ENCODE measurements around the gene EPHA4. TPM values are rescaled to one million over a fixed set of nuclear protein-coding genes. Genes with fewer than 3 reads are reported as not detected.

EPHA4 gene
- total RNA-seq, 1 experiment from 2014 or later, result 0.41 TPM

DNA sequence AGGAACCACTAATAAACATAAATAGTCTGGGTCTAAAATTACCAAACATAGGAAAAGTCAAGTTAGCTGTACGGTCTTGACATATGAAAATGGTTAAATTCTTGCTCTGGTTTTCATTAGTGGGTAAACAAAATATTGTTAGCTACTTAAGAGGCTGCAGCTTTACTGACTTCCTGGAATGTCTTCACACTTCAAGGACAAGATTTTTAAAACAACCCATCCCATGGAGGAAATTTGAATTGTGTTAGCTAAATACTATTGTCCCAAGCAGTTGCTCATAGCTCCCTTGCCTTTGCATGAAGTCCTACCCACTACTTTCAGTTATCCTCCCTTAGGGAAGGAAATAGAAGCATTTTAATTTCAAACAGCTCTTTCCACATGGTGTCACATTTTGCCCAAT lies 128.5 kb downstream of the EPHA4 start:
- no peak for DNase-seq (ENCODE audit: low spot score)

DNA sequence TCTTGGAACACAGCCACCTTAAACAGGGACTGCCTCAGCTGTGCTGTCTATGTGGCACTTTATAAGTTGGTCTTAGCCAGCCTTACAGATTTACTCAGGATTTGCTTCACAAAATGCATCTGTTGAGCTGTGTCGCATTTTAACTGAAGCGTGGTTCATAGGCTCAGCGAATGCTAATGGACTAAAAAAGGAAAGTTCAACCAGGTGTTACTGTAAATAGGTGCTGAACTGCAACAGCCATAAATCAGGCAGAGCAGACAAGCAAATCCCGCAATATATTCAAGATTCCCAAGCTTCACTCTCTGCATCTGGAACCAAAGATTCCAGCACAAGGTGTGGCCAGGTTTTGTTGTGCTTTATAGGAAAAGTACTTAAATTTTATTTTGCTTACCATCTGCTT lies 130.0 kb downstream of the EPHA4 start:
- no peak for DNase-seq (ENCODE audit: low spot score)

DNA sequence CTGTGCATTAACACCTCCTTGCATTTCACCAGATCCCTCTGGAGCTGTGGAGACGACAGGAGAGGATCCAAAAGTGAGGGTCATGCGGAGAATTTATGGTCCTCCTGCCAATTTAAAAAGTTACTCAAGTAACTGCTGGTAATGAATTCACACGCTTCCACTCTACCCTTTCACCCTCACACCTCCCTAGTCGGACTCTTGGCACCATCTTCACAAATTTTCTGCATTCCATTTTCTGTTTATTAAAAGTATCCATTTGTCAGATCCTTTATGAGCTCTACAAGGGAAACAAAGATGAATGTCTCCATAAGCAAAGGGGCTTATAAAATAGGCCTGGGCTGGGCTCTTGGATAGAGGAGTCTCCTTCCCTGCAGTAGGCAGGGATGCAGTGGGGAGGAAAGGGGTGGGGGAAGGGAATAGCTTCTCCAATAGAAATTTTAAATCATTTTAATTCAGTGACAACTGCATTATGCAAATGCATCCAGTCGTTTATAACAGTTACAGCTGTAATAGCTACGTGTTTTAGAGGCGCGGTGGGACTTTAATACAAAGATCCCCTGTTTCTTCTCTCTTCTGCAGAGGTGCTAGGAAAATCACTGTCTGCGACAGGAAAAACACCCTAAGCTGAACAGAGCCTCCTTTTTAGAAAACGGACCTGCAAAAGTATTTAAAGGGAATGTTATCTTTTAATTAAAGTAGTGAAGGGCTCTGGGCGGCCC lies 132.2 kb downstream of the EPHA4 start:
- no peak for DNase-seq (ENCODE audit: low spot score)

DNA sequence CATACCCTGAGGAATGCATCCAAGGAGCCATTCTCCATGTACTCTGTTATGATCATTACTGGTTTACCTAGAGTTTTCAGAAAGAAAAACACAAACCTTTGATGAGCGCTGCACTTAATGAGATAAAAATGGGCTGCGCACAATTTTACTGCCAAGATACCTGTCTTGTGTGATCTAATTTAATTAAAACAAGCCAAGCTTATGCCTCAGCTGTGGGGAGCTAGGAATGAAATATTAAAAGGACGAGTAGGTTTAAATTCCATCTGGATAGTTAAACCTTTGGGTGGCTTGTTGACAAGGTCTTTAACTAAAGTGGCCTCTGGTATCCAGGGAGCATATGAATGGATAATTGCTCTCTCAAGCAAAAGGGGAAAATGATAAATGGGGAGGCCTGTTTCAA lies 135.0 kb downstream of the EPHA4 start:
- DNase-seq (ENCODE audit: low spot score), result no peak

DNA sequence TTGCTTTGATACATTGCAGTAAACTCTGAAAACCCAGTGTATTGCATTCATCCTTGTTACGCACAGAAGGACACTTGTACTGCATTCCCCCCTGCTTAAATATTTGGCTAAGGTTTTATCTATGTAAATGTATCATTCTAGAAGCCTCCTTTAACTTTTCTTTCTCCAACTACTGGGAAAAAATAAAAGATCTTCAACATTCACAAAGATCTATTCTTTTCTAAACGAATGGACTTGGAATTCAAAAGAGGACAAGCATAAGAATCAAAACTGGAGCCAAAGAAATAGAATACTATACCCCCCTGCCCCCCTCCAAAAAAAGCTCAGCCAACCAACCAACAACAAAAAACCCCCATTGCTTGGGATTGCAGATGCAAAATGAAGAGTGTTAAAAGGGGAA lies 136.9 kb downstream of the EPHA4 start:
- DNase-seq (ENCODE audit: low spot score), result no peak

DNA sequence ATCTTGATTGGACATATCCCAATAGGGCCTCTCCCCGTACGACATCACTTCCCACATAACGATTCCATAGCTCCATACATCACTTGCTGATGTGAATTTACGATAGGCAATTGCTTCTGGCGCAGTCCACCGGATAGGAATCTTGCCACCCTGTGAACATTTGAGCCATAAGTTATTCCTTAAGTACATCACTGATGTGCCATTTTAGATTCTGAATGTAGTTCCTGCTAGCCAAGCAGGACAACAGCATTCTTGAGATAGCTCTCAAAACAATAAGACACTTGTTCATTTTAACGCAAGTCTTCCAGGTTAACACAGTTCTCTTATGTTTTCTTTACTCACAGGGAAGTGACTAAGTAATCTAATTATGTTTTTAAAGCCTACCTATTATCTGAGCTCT lies 138.0 kb downstream of the EPHA4 start:
- DNase-seq (ENCODE audit: low spot score), result no peak

DNA sequence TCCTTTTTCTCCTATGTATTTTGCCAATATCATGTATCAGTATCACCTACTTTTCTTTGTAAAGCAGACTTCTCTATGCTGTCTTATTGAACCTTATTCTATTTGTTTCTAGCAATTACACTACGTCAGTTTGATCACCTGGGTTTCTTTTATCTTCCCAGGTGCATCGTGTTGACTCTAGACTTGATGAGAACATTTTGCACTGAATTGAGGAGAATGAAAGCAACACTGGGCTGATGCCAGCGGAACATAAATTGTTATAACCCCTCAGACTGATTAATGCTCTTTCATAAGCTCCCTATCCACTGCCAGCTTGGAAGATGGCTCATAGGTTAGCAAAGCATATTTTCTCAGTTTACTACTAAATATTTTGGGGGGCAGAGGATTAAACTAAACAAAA lies 140.6 kb downstream of the EPHA4 start:
- DNase-seq (ENCODE audit: low spot score), result no peak

DNA sequence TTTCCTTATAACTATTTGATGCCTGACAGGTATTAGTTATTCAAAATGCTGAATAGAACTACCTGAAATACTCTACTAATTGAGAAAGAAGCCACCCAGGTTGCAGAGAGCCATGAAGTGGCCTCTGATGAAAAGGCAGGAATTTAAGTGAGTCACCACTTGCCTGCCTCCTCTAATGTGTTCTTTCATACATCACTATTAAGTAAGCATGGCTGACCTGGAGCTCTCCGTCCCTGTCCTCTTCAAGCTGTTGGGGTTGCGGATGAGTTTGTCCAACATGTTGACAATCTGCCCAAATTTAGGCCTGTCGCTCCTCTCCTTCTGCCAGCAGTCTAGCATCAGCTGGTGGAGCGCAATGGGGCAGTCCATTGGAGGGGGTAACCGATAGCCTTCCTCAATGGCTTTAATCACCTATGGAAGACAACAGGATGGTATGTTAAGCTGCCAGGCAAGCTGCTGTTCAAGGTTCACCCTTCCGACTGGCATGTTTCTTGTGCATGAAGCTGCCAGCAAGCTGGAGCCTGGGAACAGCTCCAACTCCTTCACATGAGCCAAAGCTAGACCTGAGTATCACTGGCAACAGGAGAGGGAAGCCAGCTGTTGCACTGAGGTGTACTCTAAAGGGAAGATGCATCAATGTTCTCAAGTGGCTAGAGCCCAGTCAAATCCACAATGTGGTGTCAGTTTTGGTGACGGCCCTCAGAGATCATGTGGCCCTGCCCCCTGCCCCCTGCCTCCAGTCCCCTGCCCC lies 142.2 kb downstream of the EPHA4 start:
- DNase-seq (ENCODE audit: low spot score), result no peak

DNA sequence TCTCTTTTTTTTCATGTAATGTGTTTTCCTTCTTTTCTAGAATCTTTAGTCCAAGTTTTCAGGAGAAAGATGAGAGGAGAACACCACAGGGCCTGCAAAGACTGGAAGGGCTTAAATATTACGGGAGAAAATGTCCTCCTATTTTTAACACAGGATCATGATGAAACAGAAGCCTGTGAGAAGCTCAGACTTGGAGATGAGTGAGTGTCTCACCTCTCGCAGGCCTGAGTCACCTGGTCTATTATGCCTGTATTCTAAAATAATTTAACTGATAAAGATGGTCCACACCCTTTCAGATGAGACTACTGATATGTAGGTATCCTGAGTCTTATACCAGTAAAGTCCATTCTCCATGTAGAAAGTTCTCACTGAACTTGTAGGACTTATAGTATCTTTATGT lies 143.2 kb downstream of the EPHA4 start:
- DNase-seq (ENCODE audit: low spot score), result no peak

DNA sequence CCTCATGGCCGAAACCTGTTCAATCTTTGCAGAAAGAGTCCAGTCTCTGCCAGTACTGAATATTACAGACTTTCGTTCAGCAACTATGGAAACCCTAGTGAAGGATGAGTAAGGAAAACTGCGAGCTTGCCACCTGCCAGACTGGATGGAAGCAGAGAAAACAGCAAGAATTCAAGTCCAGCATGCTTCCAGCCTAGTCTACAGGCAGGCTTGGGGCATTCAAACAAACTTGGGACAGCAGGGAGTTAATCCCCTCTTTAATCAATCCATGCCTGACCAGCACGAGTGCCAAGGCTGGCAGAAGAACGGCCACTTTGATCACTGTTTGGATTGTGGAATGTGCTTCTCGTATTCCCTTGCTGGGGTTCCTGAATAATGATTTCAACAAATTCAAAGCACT lies 145.2 kb downstream of the EPHA4 start:
- DNase-seq (ENCODE audit: low spot score), result no peak

DNA sequence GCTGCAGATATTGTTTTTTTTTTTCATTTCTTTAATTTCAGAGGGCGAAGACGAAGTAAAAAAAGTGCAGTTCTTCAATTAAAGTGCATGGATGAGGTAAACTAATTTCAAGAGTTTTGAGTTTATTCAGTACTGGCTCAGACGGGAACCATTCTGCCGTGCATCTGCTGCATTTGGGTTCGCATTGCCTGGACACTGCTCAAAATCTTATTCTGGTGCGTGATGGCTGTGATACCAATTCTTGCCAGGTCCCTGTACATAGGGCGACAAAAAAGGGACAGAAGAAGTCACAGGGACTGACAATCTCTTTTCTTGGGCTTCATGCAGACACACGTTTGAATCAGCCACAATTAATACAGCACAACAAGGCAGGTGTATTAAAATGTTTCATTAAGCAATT lies 146.2 kb downstream of the EPHA4 start:
- DNase-seq (ENCODE audit: low spot score), result no peak

DNA sequence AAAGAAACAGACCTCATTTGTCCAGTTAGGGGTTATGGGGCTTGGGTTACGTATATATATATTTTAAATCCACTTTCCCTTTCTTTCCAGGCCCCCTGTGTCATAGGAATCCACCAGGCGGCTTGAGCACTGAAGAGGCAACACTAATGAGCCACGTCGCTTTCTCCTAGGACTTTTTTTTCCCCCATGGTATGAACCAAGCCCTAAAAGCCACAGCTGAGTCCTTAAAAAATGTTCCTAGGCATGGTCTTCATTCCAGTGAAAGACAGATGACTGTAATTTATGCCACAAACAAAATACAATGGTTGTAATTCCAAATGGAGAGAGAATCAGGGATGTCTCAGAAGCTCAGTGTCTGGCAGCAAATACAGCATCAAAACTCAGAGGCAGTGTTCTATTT lies 146.8 kb downstream of the EPHA4 start:
- DNase-seq (ENCODE audit: low spot score), result no peak

DNA sequence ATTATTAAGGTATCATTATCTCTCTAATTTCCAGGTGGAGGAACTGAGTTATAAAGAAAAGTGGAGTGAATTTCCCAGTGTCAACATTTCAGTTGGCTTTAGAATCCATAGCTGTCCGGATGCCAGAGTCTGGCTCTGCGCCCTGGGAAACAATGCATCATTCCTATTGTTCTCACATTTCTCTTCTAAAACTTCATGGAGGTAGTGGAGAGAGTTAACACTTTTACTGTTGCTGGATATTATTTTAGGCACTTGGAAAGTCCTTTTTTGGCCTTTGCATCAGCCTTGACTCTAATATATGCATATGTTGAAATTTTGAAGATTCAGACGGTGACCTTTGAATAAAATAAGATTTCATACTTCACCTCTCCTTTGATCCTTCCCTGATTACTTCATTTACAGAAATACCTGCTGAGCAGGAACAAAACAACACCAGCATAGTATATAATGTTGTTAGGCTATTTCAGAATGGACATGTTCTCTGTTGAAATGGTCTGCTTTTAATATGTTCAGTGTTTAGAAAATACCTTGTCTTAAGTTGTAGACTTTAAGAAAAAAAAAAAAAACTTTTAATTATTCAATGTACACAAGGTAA lies 148.8 kb downstream of the EPHA4 start:
- DNase-seq (ENCODE audit: low spot score), result no peak

DNA sequence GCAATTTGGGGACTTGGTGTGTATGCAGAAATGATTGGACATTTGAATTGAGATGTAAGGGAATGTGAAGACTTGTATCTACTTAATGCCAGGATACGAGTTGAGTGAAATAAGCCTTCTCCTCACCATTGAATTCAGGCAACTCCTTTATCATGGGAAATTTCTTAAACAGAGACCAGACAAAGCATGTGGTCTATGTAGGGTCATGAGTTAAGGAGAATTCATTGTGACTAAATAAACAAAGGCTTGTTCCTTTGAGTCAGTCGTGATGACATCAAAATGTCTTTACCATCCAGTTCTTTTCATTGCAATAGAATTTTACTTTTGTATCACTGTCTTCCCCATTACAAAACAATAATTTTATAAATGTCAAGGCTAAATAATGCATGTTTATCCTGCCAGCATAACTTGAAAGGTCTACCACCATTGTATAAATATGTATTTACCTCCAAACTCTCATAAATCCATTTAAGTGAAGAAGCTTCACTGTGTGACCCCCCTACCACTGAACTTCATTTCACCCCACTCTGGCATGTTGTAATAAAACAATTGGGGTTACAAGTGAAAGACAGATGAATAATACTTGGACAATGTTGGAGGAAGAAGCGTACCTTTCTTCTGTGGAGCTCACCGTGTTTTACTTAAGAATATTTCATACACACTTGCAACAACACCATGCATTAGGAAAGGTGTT lies 149.4 kb downstream of the EPHA4 start:
- DNase-seq (ENCODE audit: low spot score), result no peak

DNA sequence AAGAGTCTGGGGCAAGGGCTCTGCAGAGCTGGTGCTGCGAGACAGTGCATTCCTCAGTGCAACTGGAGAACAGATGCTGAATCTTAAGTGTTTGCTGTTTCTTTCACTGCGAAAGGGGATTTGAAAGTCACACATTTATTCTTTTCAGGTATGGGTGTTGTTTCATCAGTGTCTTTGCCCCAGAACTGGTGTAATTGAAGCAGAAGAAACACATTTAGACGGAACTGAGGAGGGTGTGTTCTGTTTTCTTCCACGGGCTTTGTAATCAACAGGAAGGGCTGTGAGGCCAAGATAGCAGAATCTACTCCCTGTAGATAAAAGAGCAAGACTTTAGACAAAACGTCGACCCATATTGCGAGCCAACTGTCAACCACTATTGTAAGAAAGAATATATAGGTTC lies 151.9 kb downstream of the EPHA4 start:
- DNase-seq (ENCODE audit: low spot score), result no peak

DNA sequence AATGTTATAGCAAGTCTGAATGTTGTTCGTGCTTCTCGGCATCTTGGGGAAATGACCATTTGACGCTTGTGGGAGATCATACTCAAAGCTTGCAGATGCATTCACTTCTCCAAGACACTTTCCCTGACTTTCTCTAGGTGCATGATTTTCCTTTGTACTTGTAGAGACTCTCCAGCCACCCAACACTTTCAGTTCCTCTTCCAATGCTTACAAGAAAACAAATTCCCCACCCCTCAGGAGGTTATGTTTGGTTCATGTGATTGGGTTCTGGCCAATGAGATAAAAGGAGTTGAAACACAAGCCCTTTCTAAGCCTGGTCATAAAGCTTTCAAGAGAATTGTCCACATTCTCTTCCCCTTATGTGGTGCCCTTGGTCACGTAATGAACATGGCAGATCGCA lies 156.3 kb downstream of the EPHA4 start:
- no peak for DNase-seq (ENCODE audit: low spot score)

DNA sequence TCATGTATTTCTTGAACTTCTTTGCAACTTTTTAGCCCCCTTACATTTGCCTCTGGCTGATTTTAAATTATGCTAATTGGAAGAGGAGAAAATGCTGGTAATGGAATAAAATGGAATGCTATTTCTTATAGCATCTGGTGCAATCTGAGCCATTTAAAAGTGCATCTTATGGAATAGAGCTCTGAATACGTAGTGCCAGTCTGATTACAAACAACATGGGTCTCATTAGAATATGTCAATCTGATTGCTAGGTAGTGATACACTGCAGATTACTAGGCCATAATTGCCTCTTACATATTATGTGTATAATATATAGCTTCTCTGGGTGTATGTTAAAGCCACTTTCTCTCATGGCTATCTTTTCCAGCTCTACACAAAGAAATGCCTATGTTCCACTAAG lies 159.1 kb downstream of the EPHA4 start:
- no peak for DNase-seq (ENCODE audit: low spot score)

DNA sequence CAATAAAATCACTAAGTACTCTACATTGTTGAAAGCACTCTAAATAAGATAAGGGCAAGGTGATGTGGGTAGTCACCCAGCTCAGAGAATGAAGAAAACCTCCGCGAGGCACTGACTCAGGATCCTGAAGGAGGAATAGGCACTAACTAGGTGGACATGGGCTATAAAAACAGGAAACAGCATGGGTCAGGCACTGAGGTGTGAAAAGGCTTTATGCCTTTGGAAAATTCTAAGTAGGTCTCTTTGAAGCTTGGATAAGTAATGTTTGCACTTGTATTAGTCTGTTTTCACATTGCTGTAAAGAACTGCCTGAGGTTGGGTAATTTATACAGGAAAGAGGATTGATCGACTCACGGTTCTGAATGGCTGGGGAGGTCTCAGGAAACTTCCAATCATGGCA lies 161.6 kb downstream of the EPHA4 start:
- no peak for DNase-seq (ENCODE audit: low spot score)

DNA sequence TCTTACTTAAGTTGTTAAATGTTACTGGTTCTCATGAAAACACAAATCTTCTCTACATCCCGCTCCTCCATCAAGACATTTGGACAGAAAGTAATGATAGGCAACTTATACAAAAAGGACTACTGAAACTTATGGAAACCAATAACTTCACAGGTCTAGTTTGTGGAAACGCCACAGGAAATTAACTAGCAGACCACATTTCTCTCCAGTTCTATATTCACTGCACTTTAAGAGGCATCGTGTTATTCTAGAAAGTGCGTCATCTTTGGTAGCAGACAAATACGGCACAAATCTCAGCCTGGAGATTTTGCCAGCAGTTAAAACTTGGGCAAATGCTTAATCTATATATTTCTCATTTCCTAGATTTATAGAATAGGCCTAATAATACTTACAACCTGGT lies 164.3 kb downstream of the EPHA4 start:
- DNase-seq (ENCODE audit: low spot score), result no peak

DNA sequence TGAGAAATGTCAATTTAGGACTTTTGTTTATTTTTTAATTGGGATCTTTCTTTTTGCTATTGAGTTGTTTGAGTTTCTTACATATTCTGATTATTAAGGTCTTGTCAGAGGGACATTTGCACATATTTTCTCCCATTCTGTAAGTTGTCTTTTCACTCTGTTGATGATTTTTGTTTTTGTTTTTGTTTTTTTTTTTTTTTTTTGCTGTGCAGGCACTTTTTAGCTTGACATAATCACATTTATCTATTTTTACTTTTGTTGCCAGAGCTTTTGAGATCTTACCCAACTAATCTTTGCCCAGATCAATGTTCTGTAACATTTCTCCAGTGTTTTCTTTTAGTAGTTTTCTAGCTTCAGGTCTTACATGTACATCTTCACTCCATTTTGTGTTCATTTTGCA lies 166.6 kb downstream of the EPHA4 start:
- no peak for DNase-seq (ENCODE audit: low spot score)

DNA sequence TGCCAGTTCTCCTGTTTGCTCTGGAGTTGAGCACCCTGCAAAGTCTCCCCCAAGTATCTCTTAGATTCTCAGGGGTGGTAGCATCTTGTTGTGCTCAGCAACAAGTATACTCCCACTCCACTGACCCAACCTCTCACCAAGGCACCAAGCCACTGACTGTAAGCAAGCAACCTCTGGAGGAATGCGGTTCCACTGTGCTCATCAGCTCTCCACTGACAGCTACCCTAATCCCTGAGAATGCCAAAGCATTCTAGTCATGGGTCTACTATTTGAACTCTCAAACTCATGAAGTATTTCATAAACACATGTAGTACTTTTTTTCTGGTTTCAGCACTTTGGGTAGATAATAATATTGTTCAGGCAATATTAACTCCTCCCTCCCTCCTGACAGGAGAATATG lies 170.0 kb downstream of the EPHA4 start:
- no peak for DNase-seq (ENCODE audit: low spot score)

DNA sequence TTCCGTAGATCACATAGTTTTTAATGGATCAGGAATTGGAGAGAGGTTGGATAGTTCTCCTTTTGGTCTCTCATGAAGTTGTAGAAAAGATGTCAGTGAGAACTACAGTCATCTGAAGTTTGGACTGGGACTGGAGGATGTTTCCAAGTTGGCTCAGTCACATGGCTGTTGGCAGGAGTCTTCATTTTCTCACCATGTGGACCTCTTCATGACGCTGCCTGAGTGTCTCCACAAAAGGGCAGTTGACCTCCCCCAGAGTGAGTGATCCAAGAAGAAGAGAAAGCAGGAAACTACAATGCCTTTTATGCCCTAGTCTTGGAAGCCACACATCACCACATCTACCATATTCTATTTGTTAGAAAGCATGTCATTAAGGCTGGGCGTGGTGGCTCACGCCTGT lies 171.7 kb downstream of the EPHA4 start:
- no peak for DNase-seq (ENCODE audit: low spot score)

DNA sequence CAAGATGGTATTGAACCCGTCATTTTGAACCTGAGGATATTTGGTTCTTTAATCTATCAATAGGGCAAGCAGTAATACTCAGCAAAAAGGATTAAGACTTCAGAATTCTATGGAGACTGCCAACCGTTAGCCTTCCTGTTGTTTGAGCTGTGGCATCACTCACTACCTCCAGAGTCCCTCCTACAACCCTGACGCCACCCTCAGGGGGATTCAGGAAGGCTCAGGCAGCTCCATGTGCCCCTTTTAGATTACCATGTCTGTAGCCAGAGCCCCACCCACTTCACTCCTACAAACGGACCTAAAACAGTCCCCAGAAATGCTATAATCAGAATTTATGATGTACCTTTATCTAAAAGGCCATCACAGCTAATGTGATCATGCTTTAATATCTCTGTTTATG lies 172.9 kb downstream of the EPHA4 start:
- no peak for DNase-seq (ENCODE audit: low spot score)
